Measurements from ENCODE around the gene SRRM1. TPM values are rescaled to one million over a fixed set of nuclear protein-coding genes. Genes with fewer than 3 reads are reported as not detected.

The SRRM1 gene
- total and polyA plus RNA-seq, 2 of the 8 experiments (the other 6 are each of a cell fraction or from before 2014, with no cell fraction given): 77.1 to 255 TPM

DNA sequence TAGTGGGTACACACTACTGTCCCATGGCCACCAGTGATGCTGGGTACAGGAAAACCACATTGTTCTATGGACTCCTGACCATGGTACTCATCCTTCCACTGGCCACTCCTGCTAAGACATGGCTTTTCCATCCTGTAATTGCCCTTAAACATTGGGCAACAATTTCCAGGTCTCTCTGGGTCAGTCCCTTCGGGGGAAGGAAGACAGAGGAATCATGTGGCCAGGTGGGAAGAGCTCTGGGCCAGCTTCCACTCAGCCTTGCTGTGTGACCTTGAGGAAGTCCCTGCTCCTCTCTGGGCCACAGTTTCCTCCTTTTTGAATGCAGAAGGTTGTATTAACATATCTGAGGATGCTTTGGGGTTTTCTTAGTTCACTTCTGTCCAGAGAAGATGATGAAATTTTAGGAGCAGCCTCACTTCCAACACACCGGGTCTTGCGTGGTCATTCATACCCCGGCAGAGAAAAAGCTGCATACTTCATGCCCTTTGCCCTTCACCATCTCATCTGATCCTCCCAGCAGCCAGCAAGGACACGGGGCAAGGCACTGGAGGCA lies 50.8 kb downstream of the SRRM1 start:
- Histone ChIP-seq H2BK15ac (ENCODE audit: low read length) (no peak overlapping the region), H3K36me3 (ENCODE audit: control insufficient read depth in 2 of 4, insufficient read depth in 4 of 4, low read length in 3 of 4) (no peaks in the 10 kb centered on the region), H3K4me2 (ENCODE audit: insufficient read depth in 1 of 2, low read depth in 2 of 2, low read length in 2 of 2) (no peak overlapping the region), H3K9ac (replicated peaks in 1 of 4; ENCODE audit: extremely low read depth in 1 of 4, low read depth in 3 of 4, low read length in 3 of 4) (no peak overlapping the region), H3K79me2 (ENCODE audit: control insufficient read depth in 1 of 2, insufficient read depth in 2 of 2, low read length in 2 of 2) (no peaks in the 10 kb centered on the region), H4K91ac (replicated peaks; ENCODE audit: insufficient read length, low read length) (no peak overlapping the region), H2BK120ac (replicated peaks; ENCODE audit: low read depth, low read length) (no peak overlapping the region), H2AFZ (ENCODE audit: low read length) (no peak overlapping the region), H2AK5ac (ENCODE audit: low read depth, low read length) (no peak overlapping the region), H4K20me1 (replicated peaks in 1 of 2; ENCODE audit: control insufficient read depth in 1 of 2, insufficient read depth in 2 of 2, low read length in 2 of 2) (no peaks in the 10 kb centered on the region), H3K23ac (ENCODE audit: insufficient read length) (no peak overlapping the region), H3K27me3 (replicated peaks in 1 of 4; ENCODE audit: control insufficient read depth in 3 of 4, extremely low read depth in 1 of 4, insufficient read depth in 3 of 4, low read length in 3 of 4) (no peaks in the 10 kb centered on the region), H2BK5ac (ENCODE audit: low read depth, low read length) (no peak overlapping the region), H3K4me1 (replicated peaks in 1 of 4; ENCODE audit: control insufficient read depth in 3 of 4, insufficient read depth in 4 of 4, low read length in 3 of 4) (no peaks in the 10 kb centered on the region), H3K23me2 (ENCODE audit: low read depth, low read length) (no peaks in the 10 kb centered on the region), H2BK12ac (ENCODE audit: low read depth, low read length) (no peak overlapping the region), H3K56ac (replicated peaks; ENCODE audit: insufficient read length, low read depth, low read length) (no peak overlapping the region), H3K79me1 (ENCODE audit: low read depth, low read length) (no peaks in the 10 kb centered on the region), H4K8ac (ENCODE audit: extremely low read depth, insufficient read depth, low read length) (no peak overlapping the region), H3K27ac (ENCODE audit: low read depth, low read length) (no peak overlapping the region), H3K4ac (replicated peaks; ENCODE audit: insufficient read length, low read depth, low read length) (no peak overlapping the region), H2BK20ac (ENCODE audit: low read length) (no peak overlapping the region), H3K18ac (ENCODE audit: extremely low read depth, low read length) (no peak overlapping the region), H3K14ac (ENCODE audit: insufficient read length) (no peak overlapping the region), H4K5ac (ENCODE audit: insufficient read length, low read depth, low read length) (peak overlapping the region; percentile 41), H3K4me3 (ENCODE audit: extremely low read depth in 1 of 4, insufficient read depth in 2 of 4, low read depth in 3 of 4, low read length in 4 of 4) (no peak overlapping the region), H3K9me3 (ENCODE audit: insufficient read depth in 2 of 2, low read depth in 1 of 2, low read length in 1 of 2) (peaks cover 4 to 8% of the 10 kb centered on the region in 2 experiments; a peak in 3 of 4 replicates)
- POLR2A ChIA-PET (ENCODE audit: partially characterized antibody): no interaction called here
- FAIRE-seq (no peak), DNase-seq (ENCODE audit: low read depth in 1 of 2, low spot score in 2 of 2) (no peak)
- 92% methylated on average over 5 of the region's 5 CpGs; no CpG with 5 or more reads in 1 of the 2 experiments for WGBS, 2 experiments (ENCODE audit: extremely low coverage in 1 of 2, insufficient coverage in 1 of 2, insufficient read length in 1 of 2, insufficient replicate concordance in 2 of 2, low coverage in 1 of 2, low lambda C conversion rate in 2 of 2, missing lambda C conversion rate in 1 of 2)
- CTCF ChIA-PET (ENCODE audit: partially characterized antibody): interaction anchor here (0.7 to 14.7 kb wide), 6 partner anchors 11 to 204 kb away, joined by 3 to 247 read pairs (median 5); no protein-coding TSS in a partner anchor
- no peak for TF ChIP-seq GABPA (IDR thresholded peaks at IDR 0.05; ENCODE audit: borderline replicate concordance, insufficient read depth, low read length)
- TF ChIP-seq KDM1A (IDR thresholded peaks at IDR 0.05; ENCODE audit: borderline replicate concordance, low read length): no peak
- no peak for TF ChIP-seq EP300 (IDR thresholded peaks at IDR 0.05; ENCODE audit: borderline replicate concordance in 1 of 2, low read depth in 2 of 2, low read length in 2 of 2)
- no peak for TF ChIP-seq TEAD4 (IDR thresholded peaks at IDR 0.05; ENCODE audit: low read depth, low read length)
- TF ChIP-seq SRF (IDR thresholded peaks at IDR 0.05; ENCODE audit: low read depth, low read length): no peak
- no peak for TF ChIP-seq HDAC6 (IDR thresholded peaks at IDR 0.05; ENCODE audit: low read depth, low read length)
- no peak for TF ChIP-seq CEBPB (IDR thresholded peaks at IDR 0.05; ENCODE audit: low read depth, low read length)
- no peak for TF ChIP-seq KDM4A (IDR thresholded peaks at IDR 0.05; ENCODE audit: low read depth, low read length, severe bottlenecking)
- no peak for TF ChIP-seq SP4 (IDR thresholded peaks at IDR 0.05; ENCODE audit: low read length)
- TF ChIP-seq TCF12 (IDR thresholded peaks at IDR 0.05; ENCODE audit: low read depth, low read length): no peak
- TF ChIP-seq TBP (IDR thresholded peaks at IDR 0.05; ENCODE audit: low read depth, low read length): no peak
- TF ChIP-seq TAF7 (optimal IDR thresholded peaks at IDR 0.05; ENCODE audit: borderline replicate concordance, low read depth, low read length): no peak
- no peak for TF ChIP-seq POLR2A (IDR thresholded peaks at IDR 0.05; ENCODE audit: control extremely low read depth in 1 of 2, low read depth in 2 of 2, low read length in 2 of 2)

Data from H1 (cell line).